Fibroblast of gingiva (primary cell): Measurements from ENCODE around the gene DDX1.
A peak's percentile ranks its signal among the peaks of the same experiment; 100 is the strongest.

ENCODE experiments used
- DNase-seq: peaks from one replicate; pipeline ENCODE4 v3.0.0-alpha.2; 2011; ENCODE audit warnings: low read depth

The DDX1 gene

DNA sequence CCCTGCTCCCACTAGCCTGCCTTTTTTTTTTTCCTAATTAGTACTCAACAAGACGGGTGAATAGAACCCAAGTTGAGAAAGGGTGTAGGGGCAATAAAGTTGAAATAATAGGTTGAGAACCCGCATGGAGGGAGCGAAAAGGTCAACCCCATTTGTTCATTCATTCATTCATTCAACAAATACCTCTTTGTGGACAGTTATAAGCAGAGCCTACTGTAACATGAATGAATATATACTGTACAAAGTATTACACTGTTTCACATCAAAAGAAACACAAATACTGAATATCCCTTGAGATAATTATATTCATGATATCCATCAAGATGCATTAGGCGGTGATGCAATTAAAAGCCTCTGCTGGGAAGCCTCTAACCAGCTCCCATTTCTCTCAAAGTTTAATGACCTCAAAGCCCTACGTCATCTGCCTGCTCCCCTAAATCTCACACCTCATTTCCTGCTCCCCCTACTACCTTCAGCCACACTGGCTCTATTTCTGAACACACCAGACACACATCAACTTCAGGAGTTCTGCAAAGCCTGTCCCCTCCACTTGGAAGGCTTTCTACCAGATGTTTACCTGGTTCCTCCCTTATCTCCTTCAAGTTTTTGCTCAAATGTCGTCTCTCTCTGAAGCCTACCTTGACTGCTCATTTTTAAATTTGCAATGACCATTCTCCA lies 29.2 kb upstream of the DDX1 start:
- DNase-seq = no peak

DNA sequence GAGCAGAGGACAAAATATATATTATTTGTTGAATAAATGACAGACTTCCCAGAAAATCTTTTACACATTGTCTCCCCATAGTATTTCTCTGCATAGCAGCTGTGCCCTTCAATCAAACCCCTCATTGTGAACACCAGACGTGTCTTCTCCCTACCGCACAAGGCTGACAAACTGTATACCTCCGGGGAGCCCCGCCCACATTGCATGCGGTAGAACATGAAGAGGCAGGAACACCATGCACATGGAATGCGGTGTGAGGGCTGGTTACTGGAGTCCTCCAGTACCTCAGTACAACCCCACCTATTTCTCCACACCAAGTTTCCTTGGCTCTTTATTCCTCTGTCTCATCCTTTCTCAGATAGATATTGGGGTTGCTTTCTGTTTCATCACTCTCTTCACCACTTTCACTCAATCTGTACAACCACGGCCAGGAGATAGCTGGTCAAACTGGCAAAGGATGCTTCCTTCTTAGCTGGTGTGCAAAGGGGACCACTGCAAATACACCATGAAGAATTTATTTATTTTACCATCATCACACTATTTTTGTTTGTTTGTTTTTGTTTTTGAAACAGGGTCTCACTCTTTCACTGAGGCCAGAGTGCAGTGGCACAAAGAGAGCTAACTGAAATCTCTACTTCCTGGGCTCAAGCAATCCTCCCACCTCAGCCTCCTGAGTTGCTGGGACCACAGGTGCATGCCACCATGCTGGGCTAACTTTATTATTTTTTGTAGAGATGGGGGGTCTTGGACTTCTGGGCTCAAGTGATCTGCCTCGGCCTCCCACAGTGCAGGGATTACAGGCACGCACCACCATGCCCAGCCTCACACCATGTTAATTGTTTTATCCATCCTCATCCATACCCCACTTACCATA lies 28.2 kb upstream of the DDX1 start:
- DNase-seq = no peak

DNA sequence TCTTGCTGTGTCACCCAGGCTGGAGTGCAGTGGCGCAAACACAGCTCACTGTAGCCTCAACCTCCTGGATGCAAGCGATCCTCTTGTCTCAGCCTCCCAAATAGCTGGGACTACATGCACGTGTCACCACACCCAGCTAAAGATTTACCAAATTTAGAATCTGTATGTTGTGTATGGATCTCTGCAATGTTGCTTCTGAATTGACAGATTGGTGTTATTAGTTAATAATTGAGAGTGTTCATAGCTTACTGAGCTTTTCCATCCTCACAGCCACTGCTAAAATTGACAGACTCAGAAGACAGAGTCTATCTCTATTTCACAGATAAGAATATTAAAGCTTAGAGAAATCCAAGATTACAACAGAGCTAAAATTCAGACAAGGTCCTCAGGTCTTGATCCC lies 26.3 kb upstream of the DDX1 start:
- DNase-seq = no peak

DNA sequence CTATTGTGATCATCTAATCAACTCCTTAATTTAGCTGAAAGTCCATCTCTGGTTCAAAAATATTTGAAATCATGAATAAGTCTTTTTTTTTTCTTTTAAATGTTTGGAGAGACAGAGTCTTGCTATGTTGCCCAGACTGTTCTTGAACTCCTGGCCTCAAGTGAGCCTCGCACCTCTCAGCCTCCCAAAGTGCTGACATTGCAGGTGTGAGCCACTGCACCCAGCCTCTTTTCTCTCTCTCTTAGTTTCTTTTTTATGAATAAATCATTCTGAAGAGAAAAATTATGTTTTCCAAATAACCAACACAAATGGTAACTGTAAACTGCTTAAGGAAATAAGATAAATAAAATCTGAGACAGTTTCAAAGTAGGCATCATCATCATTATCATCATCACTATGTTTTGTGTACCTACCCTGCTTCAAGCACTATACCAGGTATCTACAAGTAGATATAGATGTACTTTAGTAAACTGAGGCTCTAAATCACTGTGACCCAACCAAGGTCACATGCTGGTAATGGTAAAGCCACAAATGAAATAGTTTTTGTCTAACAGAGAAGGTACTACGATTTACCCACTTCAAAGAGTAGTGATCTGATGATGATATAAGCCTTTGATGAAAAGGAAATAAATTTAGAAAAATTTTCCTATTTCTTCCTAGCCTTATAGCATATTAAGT lies 25.5 kb upstream of the DDX1 start:
- DNase-seq = no peak

DNA sequence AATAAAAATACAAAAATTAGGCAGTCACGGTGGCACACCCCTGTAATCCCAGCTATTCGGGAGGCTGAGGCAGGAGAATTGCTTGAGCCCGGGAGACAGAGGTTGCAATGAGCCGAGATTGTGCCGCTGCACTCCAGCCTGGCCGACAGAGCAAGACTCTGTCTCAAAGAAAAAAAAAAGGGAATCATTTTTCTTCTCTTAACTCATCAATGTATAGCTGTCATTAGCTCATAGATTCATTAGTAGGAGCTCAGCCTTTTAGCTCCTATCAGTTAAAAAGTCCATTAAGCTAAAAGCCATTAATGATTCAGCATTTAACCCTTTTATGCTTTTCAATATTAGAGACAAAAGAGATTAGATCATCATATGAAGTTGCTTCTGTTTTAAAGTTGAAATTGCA lies 24.8 kb upstream of the DDX1 start:
- no peak for DNase-seq

DNA sequence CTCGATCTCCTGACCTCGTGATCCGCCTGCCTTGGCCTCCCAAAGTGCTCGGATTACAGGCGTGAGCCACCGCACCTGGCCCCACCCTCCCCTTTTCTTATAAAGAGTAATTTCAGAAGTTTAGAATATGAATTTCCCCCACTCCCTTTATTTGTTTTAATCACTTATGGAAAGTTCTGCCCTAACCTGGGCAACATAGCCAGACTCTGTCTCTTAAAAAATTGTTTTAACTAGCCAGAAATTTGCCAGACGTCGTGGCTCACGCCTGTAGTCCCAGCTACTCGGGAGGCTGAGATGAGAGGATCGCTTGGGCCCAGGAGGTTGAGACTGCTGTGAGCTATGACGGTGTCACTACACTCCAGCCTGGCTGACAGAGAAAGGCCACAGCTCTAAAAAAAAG lies 22.8 kb upstream of the DDX1 start:
- DNase-seq = no peak

DNA sequence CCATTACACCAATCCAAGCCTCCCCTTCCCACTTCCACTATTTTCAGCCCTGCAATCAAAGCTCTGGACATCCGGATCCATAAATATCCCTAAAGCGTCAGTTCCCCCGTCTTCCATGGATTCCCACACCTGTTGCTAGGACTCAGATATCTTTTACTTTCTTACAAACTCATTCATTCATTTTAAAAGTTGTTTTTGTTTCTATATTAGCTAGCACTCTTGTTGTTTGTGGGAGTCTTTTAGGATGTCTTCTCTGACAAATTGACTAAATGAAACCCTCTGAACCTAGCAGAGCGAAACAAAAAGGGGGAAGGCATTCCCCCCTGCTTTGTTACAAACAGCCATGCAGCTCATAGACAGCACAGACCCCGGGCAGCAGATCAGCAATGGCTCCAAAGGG lies 21.6 kb upstream of the DDX1 start:
- DNase-seq = no peak

DNA sequence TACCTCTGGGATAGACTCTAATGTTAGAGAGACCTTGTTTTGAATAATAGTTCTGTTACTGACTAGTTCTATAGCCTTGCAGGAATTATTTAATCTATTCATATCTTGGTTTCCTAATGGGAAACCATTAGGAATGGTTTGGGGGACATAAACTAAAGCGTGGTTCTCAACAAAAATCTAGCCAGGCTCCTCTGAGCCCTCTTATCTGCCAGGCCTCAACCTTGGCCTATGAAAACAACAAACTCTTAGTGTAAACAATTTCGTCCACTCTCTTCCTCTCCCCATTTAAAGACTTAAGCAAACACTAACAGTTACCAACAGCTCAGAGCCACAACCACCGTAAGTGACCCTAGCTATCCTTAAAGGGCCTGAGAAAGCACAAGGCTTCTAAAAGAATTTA lies 19.9 kb upstream of the DDX1 start:
- no peak for DNase-seq

DNA sequence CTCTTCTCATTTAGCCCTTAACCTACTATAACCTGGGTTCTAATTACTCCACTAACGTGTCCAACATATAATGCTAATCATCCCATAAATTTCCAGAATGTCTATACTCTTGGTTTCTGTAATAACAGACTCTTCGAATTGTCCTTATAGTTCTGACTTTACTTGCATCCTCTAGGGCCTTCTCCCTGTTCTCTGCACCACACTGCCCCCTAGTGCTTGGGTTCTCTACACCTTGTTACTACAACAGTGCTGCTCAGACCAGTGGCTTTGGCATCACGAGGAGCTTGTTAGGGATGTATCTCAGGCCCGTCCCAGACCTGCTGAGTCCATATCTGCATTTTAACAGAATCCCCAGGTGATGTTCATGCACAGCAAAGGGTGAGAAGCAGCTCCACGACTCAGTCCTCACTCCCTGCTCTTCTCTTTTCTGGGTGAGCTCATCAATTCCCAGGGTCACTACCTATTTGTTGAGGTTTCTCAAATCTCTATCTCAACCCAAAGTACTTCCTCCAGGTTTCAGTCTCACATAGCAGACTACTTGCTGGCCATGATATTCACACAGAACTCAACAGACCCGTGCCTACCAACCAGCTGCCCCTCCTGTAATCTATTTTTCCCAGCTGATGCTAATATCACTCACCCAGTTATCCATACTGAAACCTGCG lies 14.5 kb upstream of the DDX1 start:
- DNase-seq = peak; percentile 73

DNA sequence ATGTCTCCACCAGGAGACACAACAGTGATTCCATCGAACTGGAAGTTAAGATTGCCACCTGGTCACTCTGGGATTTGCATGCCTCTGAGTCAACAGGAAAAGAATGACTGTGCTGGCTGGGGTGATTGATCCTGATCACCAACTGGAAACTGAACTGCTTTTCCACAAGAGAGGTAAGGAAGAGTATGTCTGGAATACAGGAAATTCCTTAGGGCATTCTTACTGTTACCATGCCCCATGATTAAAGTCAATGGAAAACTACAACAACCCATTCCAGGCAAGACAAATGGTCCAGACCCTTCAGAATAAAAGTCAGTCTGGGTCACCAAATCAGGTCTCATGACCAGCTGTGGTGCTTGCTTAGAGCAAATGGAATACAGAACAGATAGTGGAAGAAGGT lies 12.0 kb upstream of the DDX1 start:
- DNase-seq = no peak

DNA sequence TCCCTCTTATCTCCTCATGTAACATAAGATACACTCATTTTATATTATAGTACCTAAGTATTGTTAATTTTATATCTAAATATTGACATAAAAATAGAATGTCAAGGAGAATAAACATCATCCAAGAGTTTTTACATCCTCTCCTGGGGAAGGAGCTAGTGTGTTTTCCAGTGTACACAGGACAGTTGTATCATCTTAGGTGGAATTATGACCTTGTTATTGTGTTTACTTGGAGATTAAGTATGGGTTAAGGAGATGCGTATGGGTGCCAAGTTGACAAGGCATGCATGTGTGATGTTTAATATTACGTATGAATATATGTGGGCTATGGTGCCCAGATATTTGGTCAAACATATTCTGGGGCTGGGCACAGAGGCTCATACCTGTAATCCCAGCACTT lies 11.2 kb upstream of the DDX1 start:
- no peak for DNase-seq

DNA sequence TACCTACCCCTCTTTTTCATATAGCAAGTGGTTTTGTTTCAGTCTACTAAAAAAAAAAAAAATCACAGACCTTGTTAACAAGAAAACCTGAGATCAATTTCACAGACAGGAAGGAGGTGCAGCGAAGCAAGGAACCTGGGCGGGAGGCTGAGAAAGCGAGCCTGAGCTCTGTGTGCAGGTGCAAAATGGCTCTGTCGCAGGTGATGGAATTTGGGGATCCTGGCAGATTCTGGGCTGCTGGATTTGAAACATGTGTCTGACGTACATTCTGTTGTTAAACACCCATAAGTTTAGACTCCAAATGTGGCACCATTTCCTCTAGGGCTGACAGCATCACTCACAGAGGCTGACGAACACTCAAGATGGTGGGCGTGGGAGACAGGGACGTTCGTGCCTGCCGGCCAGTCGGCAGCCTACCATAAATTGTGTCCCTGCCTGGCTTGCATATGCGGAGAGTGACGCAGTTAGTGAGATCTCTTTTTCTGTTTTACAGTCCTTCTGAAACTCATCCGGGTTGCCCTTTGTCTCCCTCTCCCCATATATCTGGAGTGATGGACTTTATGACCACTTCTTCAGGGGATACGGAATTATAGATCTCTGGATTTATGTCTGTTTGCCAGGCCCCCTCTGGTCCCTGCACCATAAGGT lies 8.8 kb upstream of the DDX1 start:
- no peak for DNase-seq

DNA sequence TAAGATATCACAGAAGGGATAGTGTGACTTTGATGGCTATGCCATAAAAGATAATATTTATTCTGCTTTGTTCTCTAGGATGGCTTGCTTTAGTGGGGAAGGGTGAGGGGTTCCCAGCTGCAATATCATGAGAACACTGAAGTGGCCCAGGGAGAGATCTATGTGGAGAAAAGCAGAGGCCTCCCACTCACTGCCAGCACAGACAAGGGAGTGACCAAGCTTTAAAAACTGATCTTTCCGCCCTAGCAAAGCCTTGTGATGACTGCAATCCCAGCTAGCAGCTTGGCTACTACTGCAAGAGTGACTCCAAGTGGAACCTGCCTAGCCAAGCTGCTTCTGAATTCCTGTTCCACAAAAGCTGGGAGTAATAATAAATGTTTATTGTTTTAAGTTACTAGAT lies 7.8 kb upstream of the DDX1 start:
- no peak for DNase-seq

DNA sequence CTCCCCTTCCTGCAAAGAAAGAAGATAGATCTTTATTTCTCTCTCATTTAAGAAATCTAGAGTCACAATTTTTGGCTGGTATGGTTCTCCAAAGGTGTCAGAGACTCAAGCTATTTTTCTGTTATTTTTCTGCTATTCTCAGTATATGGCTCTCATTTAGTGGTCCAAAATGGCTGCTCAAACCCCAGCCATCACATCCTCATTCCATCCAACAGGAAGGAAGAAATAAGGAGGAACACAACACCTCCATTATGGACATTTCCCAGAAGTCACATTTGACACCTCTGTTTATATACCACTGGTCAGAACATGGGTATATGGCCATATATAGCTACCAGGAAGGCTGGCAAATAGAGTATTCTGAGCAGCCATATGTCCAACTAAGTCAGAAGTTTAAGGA lies 7.4 kb upstream of the DDX1 start:
- no peak for DNase-seq

DNA sequence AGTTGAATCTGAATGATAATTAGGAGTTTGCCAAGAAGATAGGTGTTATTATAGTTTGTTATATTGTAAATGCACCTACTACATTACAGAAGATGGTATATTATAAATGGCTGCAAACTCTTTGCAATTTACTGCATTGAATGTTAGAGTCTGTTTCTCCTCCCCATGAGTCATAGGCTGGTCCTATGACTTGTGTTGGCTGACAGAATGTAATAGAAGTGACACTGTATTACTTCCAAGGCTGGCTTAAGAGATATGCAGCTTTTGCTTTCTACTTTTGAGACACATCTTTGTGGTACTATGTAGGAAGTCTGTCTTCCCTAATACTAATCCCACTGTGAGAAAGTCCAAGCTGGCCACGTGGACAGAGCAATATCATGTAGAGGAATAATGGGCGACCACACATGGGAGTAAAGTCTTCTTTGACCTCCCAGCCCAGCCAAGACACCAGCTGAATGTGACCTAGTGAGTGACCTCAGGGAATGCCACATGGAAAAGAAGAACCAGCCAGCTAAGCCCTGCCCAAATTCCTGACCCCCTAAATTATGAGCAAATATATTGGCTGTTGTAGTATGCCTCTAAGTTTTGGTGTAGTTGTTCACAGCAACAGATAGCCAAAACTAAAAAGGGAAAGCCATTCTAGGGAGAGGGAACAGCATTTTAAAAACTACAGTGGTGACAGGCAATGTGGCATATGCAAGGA lies 6.8 kb upstream of the DDX1 start:
- no peak for DNase-seq

DNA sequence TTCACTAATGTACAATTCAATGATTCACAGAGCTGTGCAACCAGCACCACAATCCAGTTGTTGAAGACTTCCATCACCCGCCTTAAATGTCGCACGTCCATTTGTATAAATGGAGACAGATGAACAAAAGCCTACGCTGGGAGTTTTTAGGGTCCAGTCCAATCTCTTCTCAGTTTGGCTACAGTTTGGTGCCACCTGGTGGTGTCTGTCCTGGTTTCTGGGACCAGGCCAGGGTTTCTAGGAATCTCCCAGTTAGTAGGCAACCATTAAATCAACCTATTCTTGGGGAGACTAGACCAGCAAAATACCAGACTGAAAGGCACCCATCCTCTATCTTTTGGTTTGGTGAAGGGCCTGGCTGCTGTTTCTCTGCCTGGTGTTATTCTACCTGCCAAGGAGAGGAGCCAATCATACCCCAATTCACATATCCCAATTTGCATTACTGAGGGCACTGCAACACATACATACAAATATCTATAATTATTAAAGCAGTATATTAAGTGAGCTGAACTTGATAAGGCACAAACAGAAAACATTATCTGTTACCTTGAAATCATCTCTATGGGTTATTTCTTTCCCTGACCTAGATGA lies 3.2 kb upstream of the DDX1 start:
- peak; percentile 38 for DNase-seq

DNA sequence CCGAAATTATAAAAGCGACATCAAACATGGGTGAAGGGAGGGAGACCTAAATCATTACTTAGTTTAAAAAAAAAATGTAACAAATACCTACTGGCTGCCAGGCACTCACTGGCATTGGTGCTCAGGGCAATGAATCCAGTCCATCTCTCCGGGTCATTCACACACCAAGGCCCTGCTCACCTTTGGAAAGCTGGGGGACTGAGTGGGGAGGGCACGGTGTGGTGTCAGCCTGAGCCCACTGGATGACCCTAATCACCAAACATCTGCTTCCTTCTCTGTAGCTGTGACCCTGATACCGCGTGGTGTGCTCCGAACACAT lies 336 bp upstream of the DDX1 start:
- no peak for DNase-seq

DNA sequence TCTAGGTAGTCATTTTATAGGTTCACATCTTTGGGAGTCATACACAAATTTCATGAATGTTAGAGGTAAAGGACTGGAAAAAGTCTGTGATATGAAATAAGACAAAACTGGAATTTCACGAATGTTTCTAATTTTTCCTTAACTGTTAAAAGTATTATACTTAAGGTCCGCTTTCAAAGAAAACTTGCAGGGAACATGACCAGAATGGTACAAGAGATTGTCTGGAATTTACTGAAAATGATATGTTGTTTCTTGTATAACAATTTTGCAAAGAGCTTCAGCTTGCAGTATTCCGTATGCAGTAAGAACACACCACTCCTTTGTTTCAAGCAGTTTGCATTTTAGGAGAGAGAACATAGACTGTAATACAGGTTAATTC lies 1.6 kb downstream of the DDX1 start:
- no peak for DNase-seq

DNA sequence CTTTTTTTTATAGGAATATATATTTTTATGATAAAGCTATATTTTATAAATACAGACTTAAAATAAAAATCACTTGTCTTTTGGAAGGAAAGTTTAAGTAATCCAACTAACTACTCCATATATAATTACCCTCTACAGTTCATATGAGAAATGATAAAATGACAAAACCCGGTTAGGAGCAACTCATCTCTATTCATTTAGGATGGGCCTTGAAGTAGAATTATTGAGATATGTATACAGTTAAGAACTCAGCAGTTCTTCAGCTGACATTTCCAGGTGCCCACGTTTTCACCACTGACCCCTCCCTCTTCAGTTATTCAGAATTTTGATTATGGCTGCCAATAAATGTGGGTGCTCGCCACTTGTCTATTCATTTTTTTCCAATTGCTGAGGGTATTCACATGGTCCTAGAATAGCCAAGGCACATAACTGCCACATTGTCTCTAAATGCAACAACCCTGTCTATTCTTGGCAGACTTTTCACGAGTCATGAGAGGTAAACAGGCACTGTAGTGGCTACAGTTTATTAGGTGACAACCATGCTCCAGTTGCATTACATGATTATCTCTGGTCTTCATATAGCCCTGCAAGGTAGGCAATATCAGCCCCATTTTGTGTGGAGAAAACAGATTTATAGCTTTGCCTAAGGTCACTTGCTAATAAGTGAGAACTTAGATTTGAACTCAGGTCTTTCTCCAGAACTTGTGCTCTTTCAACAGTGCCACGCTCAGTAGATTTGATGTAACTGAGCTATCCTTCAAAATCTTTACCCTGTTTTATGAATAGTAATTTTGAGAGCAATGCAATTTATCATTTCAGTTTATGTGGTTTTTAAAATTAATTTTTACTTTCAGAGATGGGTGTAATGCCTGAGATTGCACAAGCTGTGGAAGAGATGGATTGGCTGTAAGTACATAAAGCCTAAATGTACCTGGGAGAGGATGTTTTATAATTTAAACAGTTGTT lies 2.9 kb downstream of the DDX1 start:
- DNase-seq = no peak

DNA sequence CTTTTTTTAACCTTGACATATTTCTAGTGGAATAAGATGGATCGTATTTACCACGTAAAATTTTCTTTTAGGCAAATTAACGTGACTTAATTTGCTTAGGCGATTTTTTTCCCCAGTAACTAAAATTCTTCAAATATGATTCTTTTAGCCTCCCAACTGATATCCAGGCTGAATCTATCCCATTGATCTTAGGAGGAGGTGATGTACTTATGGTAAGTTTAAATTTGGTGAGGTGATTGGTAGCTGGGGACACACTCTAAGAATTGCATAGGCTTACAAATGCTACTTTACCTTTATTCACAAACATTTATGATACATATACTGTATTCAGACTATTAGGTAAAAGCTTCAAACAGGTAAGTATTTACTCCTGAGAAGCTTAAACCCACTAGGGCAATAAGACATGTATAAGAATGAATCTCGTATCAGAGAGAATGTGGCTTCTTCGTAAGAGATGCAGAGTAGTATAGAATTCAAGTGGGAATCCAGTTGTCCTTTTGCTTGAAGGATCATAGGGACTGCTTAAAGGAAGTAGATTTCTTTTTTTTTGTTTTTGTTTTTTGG lies 3.8 kb downstream of the DDX1 start:
- no peak for DNase-seq
